H1 (cell line): Measurements from ENCODE around the gene PQBP1. TPM values are rescaled to one million over a fixed set of nuclear protein-coding genes. Genes with fewer than 3 reads are reported as not detected.

Experiments used
- CTCF ChIA-PET: fragments of 300-600 bp; sonication (Branson Sonifier 250); formaldehyde crosslinking; loops from one replicate; lab custom pipeline; 2021; ENCODE audit not compliant: partially characterized antibody; lab: Charles Lee
- POLR2A ChIA-PET: fragments of 300-600 bp; sonication (Branson Sonifier 250); formaldehyde crosslinking; loops from one replicate; lab custom pipeline; 2021; ENCODE audit warnings: inconsistent platforms; ENCODE audit not compliant: partially characterized antibody; lab: Charles Lee
- DNase-seq, 2 experiments: peaks; one replicate each; pipeline versions ENCODE4 v3.0.0 to v3.0.0-alpha.2; 2010 to 2022; ENCODE audit warnings: low spot score in 2 of 2, low read depth in 1 of 2, mixed read lengths in 1 of 2
- FAIRE-seq: peaks from 2 replicates; lab custom pipeline; 2011; peaks lifted over from hg19 to GRCh38; lab: Jason Lieb, UNC
- H2AFZ ChIP-seq: 2 replicates; pipeline ENCODE4 v1.8.1; 2012; ENCODE audit warnings: low read length, inconsistent platforms
- H2AK5ac ChIP-seq: 2 replicates; pipeline ENCODE4 v1.6.1; 2013; ENCODE audit warnings: low read depth, low read length
- H2BK120ac ChIP-seq: replicated peaks from 2 replicates; pipeline ENCODE3; 2013; ENCODE audit warnings: low read depth, low read length, inconsistent platforms
- H2BK12ac ChIP-seq: 2 replicates; pipeline ENCODE4 v1.6.1; 2013; ENCODE audit warnings: low read depth, low read length
- H2BK15ac ChIP-seq: 2 replicates; pipeline ENCODE4 v1.6.1; 2013; ENCODE audit warnings: low read length
- H2BK20ac ChIP-seq: 2 replicates; pipeline ENCODE4 v1.6.1; 2013; ENCODE audit warnings: low read length
- H2BK5ac ChIP-seq: 2 replicates; pipeline ENCODE4 v1.6.1; 2013; ENCODE audit warnings: low read depth, low read length
- H3K14ac ChIP-seq: 2 replicates; pipeline ENCODE4 v1.6.1; 2013; ENCODE audit warnings: inconsistent platforms; ENCODE audit not compliant: insufficient read length
- H3K18ac ChIP-seq: 2 replicates; pipeline ENCODE4 v1.6.1; 2013; ENCODE audit warnings: low read length; ENCODE audit errors: extremely low read depth
- H3K23ac ChIP-seq: 2 replicates; pipeline ENCODE4 v1.6.1; 2013; ENCODE audit warnings: inconsistent platforms; ENCODE audit not compliant: insufficient read length
- H3K23me2 ChIP-seq: 2 replicates; pipeline ENCODE4 v1.6.1; 2013; ENCODE audit warnings: low read depth, low read length
- H3K27ac ChIP-seq: 2 replicates; pipeline ENCODE4 v1.6.1; 2011; ENCODE audit warnings: low read depth, low read length, inconsistent platforms
- H3K27me3 ChIP-seq, 4 experiments: replicated peaks in 1 of 4; 1 replicate in 1 of 4; 2 replicates in 3 of 4; pipeline versions ENCODE4 v1.6.1 to v1.8.1; 2011 to 2013; ENCODE audit warnings: low read length in 3 of 4, mild to moderate bottlenecking in 3 of 4, inconsistent platforms in 2 of 4, mixed read lengths in 2 of 4, moderate library complexity in 1 of 4; ENCODE audit not compliant: control insufficient read depth in 3 of 4, insufficient read depth in 3 of 4; ENCODE audit errors: extremely low read depth in 1 of 4
- H3K36me3 ChIP-seq, 4 experiments: 2 replicates each; pipeline versions ENCODE4 v1.6.1 to v1.8.1; 2011 to 2013; ENCODE audit warnings: mild to moderate bottlenecking in 4 of 4, low read length in 3 of 4, moderate library complexity in 2 of 4, control low read depth in 1 of 4, inconsistent platforms in 1 of 4; ENCODE audit not compliant: insufficient read depth in 4 of 4, control insufficient read depth in 2 of 4
- H3K4ac ChIP-seq: replicated peaks from 2 replicates; pipeline ENCODE3; 2013; ENCODE audit warnings: low read length, low read depth, mixed read lengths, inconsistent platforms; ENCODE audit not compliant: insufficient read length
- H3K4me1 ChIP-seq, 4 experiments: replicated peaks in 1 of 4; 1 replicate in 1 of 4; 2 replicates in 3 of 4; pipeline versions ENCODE4 v1.6.1 to v1.8.1; 2011 to 2013; ENCODE audit warnings: low read length in 3 of 4, inconsistent platforms in 2 of 4, mixed read lengths in 1 of 4; ENCODE audit not compliant: insufficient read depth in 4 of 4, control insufficient read depth in 3 of 4
- H3K4me2 ChIP-seq, 2 experiments: 2 replicates each; pipeline versions ENCODE4 v1.6.1 to v1.8.1; 2011 to 2013; ENCODE audit warnings: low read depth in 2 of 2, low read length in 2 of 2, control low read depth in 1 of 2, inconsistent platforms in 1 of 2, mild to moderate bottlenecking in 1 of 2; ENCODE audit not compliant: insufficient read depth in 1 of 2
- H3K4me3 ChIP-seq, 4 experiments: fragments of 200-600, 300-600 bp in 1 of 4; sonication (generic), shearing (Covaris generic), sonication (Bioruptor Twin) in 1 of 4; 2 replicates each; pipeline versions ENCODE4 v1.5.1 to v1.8.1; 2011 to 2016; ENCODE audit warnings: low read length in 4 of 4, low read depth in 3 of 4, control low read depth in 2 of 4, inconsistent platforms in 2 of 4, mild to moderate bottlenecking in 2 of 4, mixed read lengths in 1 of 4, moderate library complexity in 1 of 4; ENCODE audit not compliant: insufficient read depth in 2 of 4; ENCODE audit errors: extremely low read depth in 1 of 4
- H3K56ac ChIP-seq: replicated peaks from 2 replicates; pipeline ENCODE3; 2013; ENCODE audit warnings: low read depth, mild to moderate bottlenecking, mixed read lengths, low read length, inconsistent platforms; ENCODE audit not compliant: insufficient read length
- H3K79me1 ChIP-seq: 2 replicates; pipeline ENCODE4 v1.6.1; 2013; ENCODE audit warnings: low read depth, low read length, control low read depth
- H3K79me2 ChIP-seq, 2 experiments: 2 replicates each; pipeline versions ENCODE4 v1.6.1 to v1.8.1; 2012 to 2013; ENCODE audit warnings: low read length in 2 of 2, mild to moderate bottlenecking in 2 of 2, inconsistent platforms in 1 of 2; ENCODE audit not compliant: insufficient read depth in 2 of 2, control insufficient read depth in 1 of 2
- H3K9ac ChIP-seq, 4 experiments: replicated peaks in 1 of 4; 1 replicate in 1 of 4; 2 replicates in 3 of 4; pipeline versions ENCODE4 v1.6.1 to v1.8.1; 2011 to 2013; ENCODE audit warnings: low read depth in 3 of 4, low read length in 3 of 4, control low read depth in 2 of 4, mild to moderate bottlenecking in 2 of 4, moderate library complexity in 2 of 4, inconsistent platforms in 1 of 4; ENCODE audit errors: extremely low read depth in 1 of 4
- H3K9me3 ChIP-seq, 2 experiments: 2 replicates each; pipeline versions ENCODE4 v1.6.1 to v1.8.1; 2012 to 2013; ENCODE audit warnings: mild to moderate bottlenecking in 2 of 2, moderate library complexity in 2 of 2, control low read depth in 1 of 2, inconsistent platforms in 1 of 2, low read depth in 1 of 2, low read length in 1 of 2, mixed read lengths in 1 of 2; ENCODE audit not compliant: insufficient read depth in 2 of 2
- H4K20me1 ChIP-seq, 2 experiments: replicated peaks in 1 of 2; 2 replicates each; pipeline versions ENCODE3 to v1.8.1; 2011 to 2013; ENCODE audit warnings: inconsistent platforms in 2 of 2, low read length in 2 of 2, mild to moderate bottlenecking in 1 of 2; ENCODE audit not compliant: insufficient read depth in 2 of 2, control insufficient read depth in 1 of 2
- H4K5ac ChIP-seq: 2 replicates; pipeline ENCODE4 v1.6.1; 2013; ENCODE audit warnings: low read length, low read depth, mixed read lengths, inconsistent platforms; ENCODE audit not compliant: insufficient read length
- H4K8ac ChIP-seq: 2 replicates; pipeline ENCODE4 v1.8.0; 2013; ENCODE audit warnings: mild to moderate bottlenecking, moderate library complexity, low read length, inconsistent platforms; ENCODE audit not compliant: insufficient read depth; ENCODE audit errors: extremely low read depth
- H4K91ac ChIP-seq: replicated peaks from 2 replicates; pipeline ENCODE3; 2013; ENCODE audit warnings: low read length, mixed read lengths, inconsistent platforms; ENCODE audit not compliant: insufficient read length
- EGR1 ChIP-seq: IDR thresholded peaks from 2 replicates; pipeline ENCODE4 v1.6.1; 2011; ENCODE audit warnings: low read depth, low read length, borderline replicate concordance
- JUN ChIP-seq: IDR thresholded peaks from 2 replicates; pipeline ENCODE4 v1.6.1; 2011; ENCODE audit warnings: low read depth, mild to moderate bottlenecking, improper control_type of control experiment, low read length
- PHF8 ChIP-seq: fragments of 200-600 bp; sonication (generic); conservative IDR thresholded peaks from 2 replicates; pipeline ENCODE4 v1.7.1; 2012; ENCODE audit warnings: low read depth, mild to moderate bottlenecking, inconsistent platforms, low read length, moderate library complexity
- POLR2AphosphoS5 ChIP-seq: IDR thresholded peaks from 2 replicates; pipeline ENCODE4 v1.6.1; 2011; ENCODE audit warnings: low read depth, low read length
- SIRT6 ChIP-seq: IDR thresholded peaks from one replicate; pipeline ENCODE4 v1.7.1; 2012; ENCODE audit warnings: low read length, inconsistent platforms
- SP4 ChIP-seq: IDR thresholded peaks from 2 replicates; pipeline ENCODE4 v1.6.1; 2012; ENCODE audit warnings: low read length, inconsistent platforms
- SRF ChIP-seq: IDR thresholded peaks from 2 replicates; pipeline ENCODE4 v1.6.1; 2011; ENCODE audit warnings: mild to moderate bottlenecking, low read depth, low read length, moderate library complexity
- SUZ12 ChIP-seq: fragments of 200-600 bp; sonication (generic); IDR thresholded peaks from 2 replicates; pipeline ENCODE4 v1.6.1; 2012; ENCODE audit warnings: mild to moderate bottlenecking, inconsistent platforms, low read length, moderate library complexity, mixed read lengths
- TAF1 ChIP-seq: IDR thresholded peaks from 2 replicates; pipeline ENCODE4 v1.6.1; 2011; ENCODE audit warnings: mild to moderate bottlenecking, low read depth, low read length
- ZNF274 ChIP-seq: IDR thresholded peaks from 2 replicates; pipeline ENCODE4 v1.7.0; 2012; ENCODE audit warnings: low read length, borderline replicate concordance; ENCODE audit errors: extremely low read depth
- WGBS, 2 experiments: shearing (Covaris generic) in 1 of 2; methylation state at CpG; one replicate each; pipeline versions ENCODE4 v1.1.6 to v1.1.7; 2013 to 2015; ENCODE audit warnings: low lambda C conversion rate in 2 of 2, mixed read lengths in 2 of 2, inconsistent platforms in 1 of 2, low coverage in 1 of 2, missing lambda C conversion rate in 1 of 2; ENCODE audit not compliant: insufficient replicate concordance in 2 of 2, insufficient coverage in 1 of 2, insufficient read length in 1 of 2; ENCODE audit errors: extremely low coverage in 1 of 2, missing lambda C conversion rate in 1 of 2; 5-methylcytosine and 5-hydroxymethylcytosine counted together
- polyA plus RNA-seq, 7 experiments: library from polyadenylated mRNA; depleted of rRNA in 3 of 7; stranded (reverse) in 5 of 7; unstranded in 2 of 7; fragments of >200 nt in 5 of 7; fragments of 200-250 nt in 2 of 7; gene quantifications; 1 replicate in 5 of 7; 2 replicates in 1 of 7; 4 replicates in 1 of 7; pipeline versions ENCODE4 v1.2.1 to v1.2.3, GENCODE V29; 2011 to 2013; ENCODE audit warnings: missing spikeins in 2 of 7, mixed read lengths in 2 of 7
- total RNA-seq: library from RNA; stranded (reverse); fragmentation: NEBNext Ultra II Directional; extraction: Animal tissue kit (Norgen Biotek cat#: 25700); gene quantifications from 2 replicates; pipeline ENCODE4 v1.2.1, GENCODE V29; 2021
- TF ChIP-seq, protein P1 (sequence below): IDR thresholded peaks from 2 replicates; pipeline ENCODE4 v1.6.1; 2012; ENCODE audit warnings: low read length, inconsistent platforms
- TF ChIP-seq, protein P2 (sequence below): IDR thresholded peaks from 2 replicates; pipeline ENCODE4 v1.6.1; 2012; ENCODE audit warnings: inconsistent platforms

PQBP1 gene
- total and polyA plus RNA-seq, 2 of the 8 experiments (the other 6 are each of a cell fraction or from before 2014, with no cell fraction given) = 91.7 to 95.9 TPM

DNA sequence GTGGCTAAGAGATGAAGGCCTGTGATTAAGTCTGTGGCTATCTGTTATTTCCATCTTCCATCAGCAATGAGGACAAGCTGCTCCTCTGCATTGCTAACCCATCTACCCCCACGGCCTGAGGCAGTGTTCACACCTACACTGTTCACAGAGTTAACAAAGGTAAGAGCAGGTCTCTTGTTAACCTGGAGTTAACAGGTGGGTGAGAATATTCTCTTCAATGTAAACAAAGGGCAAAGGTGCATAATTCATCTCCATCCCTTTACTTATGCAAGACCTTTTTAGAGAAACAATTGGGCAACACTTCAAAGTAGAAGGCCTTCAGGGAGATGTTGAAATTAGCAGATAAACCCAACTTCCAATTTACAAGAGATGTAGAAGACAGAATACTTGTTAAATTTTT lies 10.9 kb downstream of the PQBP1 start:
- H3K23me2 ChIP-seq = no peaks in the 10 kb centered on the region
- H2BK5ac ChIP-seq = no peak overlapping the region
- H3K4me2 ChIP-seq = no peak overlapping the region
- no peak overlapping the region for H3K9ac ChIP-seq
- H3K56ac ChIP-seq = no peak overlapping the region
- peaks cover 2 to 20% (median 8%) of the 10 kb centered on the region in 4 experiments; a peak in 6 of 8 replicates for H3K36me3 ChIP-seq
- H2AFZ ChIP-seq = no peak overlapping the region
- H2BK12ac ChIP-seq = no peak overlapping the region
- H3K27ac ChIP-seq = no peak overlapping the region
- H3K4ac ChIP-seq = no peak overlapping the region
- H4K5ac ChIP-seq = no peak overlapping the region
- no peak overlapping the region for H4K91ac ChIP-seq
- ChIA-PET POLR2A (interaction anchor here (0.6 to 30.9 kb wide), 3 partner anchors 11 to 1756 kb away, joined by 4 to 572 read pairs (median 10); partner anchors contain the start of genes PQBP1 and TIMM17B), CTCF (interaction anchor here (1.5 to 1.6 kb wide), 2 partner anchors 11 to 37 kb away, joined by 3 to 4 read pairs; partner anchors contain the start of genes PQBP1 and TIMM17B)
- peaks cover 0 to 9% of the 10 kb centered on the region in 2 experiments; a peak in 2 of 4 replicates for H3K79me2 ChIP-seq
- no peak for DNase-seq
- H2BK20ac ChIP-seq = no peak overlapping the region
- H3K23ac ChIP-seq = no peak overlapping the region
- no peak overlapping the region for H2AK5ac ChIP-seq
- H3K27me3 ChIP-seq = no peaks in the 10 kb centered on the region
- WGBS, 2 experiments = 75% methylated on average over 1 of the region's 1 CpG; no CpG with 5 or more reads in 1 of the 2 experiments
- H4K20me1 ChIP-seq = peaks cover 0 to 1% of the 10 kb centered on the region in 2 experiments
- no peak overlapping the region for H3K14ac ChIP-seq
- no peak for FAIRE-seq
- H4K8ac ChIP-seq = no peak overlapping the region
- no peak overlapping the region for H3K4me3 ChIP-seq
- H3K18ac ChIP-seq = no peak overlapping the region
- H3K9me3 ChIP-seq = no peaks in the 10 kb centered on the region
- no peak overlapping the region for H2BK15ac ChIP-seq
- H3K4me1 ChIP-seq = peaks cover 0 to 3% (median 0%) of the 10 kb centered on the region in 4 experiments; a peak in 2 of 7 replicates
- H2BK120ac ChIP-seq = no peak overlapping the region
- no peaks in the 10 kb centered on the region; the same call in 1 of the 2 replicates for H3K79me1 ChIP-seq
- TF ChIP-seq SP4 (no peak), ZNF274 (no peak), POLR2AphosphoS5 (no peak), TAF1 (no peak), SUZ12 (no peak), PHF8 (no peak), SRF (no peak), JUN (no peak), SIRT6 (no peak), EGR1 (no peak)
- TF ChIP-seq, protein P1, sequence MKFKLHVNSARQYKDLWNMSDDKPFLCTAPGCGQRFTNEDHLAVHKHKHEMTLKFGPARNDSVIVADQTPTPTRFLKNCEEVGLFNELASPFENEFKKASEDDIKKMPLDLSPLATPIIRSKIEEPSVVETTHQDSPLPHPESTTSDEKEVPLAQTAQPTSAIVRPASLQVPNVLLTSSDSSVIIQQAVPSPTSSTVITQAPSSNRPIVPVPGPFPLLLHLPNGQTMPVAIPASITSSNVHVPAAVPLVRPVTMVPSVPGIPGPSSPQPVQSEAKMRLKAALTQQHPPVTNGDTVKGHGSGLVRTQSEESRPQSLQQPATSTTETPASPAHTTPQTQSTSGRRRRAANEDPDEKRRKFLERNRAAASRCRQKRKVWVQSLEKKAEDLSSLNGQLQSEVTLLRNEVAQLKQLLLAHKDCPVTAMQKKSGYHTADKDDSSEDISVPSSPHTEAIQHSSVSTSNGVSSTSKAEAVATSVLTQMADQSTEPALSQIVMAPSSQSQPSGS = no peak
- TF ChIP-seq, protein P2, sequence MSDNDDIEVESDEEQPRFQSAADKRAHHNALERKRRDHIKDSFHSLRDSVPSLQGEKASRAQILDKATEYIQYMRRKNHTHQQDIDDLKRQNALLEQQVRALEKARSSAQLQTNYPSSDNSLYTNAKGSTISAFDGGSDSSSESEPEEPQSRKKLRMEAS = no peak
